Measurements from ENCODE around the gene USH2A. TPM values are rescaled to one million over a fixed set of nuclear protein-coding genes. Genes with fewer than 3 reads are reported as not detected.

USH2A gene
- total RNA-seq, 4 donors from 2014 or later: under 0.01 TPM; not detected in 3

GRCh38 chr1:215844266-215844665, 579.0 kb downstream of the USH2A start:
- H3K27ac ChIP-seq: no peak overlapping the region

GRCh38 chr1:215842905-215843304, 580.3 kb downstream of the USH2A start:
- Histone ChIP-seq H3K4me3 (no peak overlapping the region), H3K27me3 (no peaks in the 10 kb centered on the region), H3K4me1 (no peaks in the 10 kb centered on the region), H3K36me3 (no peaks in the 10 kb centered on the region), H3K27ac (no peak overlapping the region), H3K9me3 (peaks cover 0 to 7% of the 10 kb centered on the region in 2 donors)
- no peak for DNase-seq
- intact Hi-C loops (cut with DNase I; ENCODE audit: low total_unique reads): no loop called here
- TF ChIP-seq POLR2AphosphoS5 (IDR thresholded peaks at IDR 0.05): no peak
- TF ChIP-seq POLR2A (IDR thresholded peaks at IDR 0.05): no peak
- no peak for TF ChIP-seq EP300 (IDR thresholded peaks at IDR 0.05; ENCODE audit: low read depth)
- TF ChIP-seq CTCF (IDR thresholded peaks at IDR 0.05): no peak
- in situ Hi-C loops (cut with MboI; ENCODE audit: low pct_ligation_motif_present in 1 of 4, low pct_unique_long_range_greater_than_20kb in 1 of 4, low sequenced_read_pairs in 3 of 4): no loop called here
- 67 to 72% methylated on average over 3 of the region's 3 CpGs for WGBS, 2 donors (ENCODE audit: low coverage in 1 of 2)

More at GRCh38 chr1:215844266-215844665, 579.0 kb downstream of the USH2A start:
- WGBS, 2 donors (ENCODE audit: low coverage in 1 of 2): 62 to 68% methylated on average over 4 of the region's 4 CpGs
- H3K27me3 ChIP-seq: no peaks in the 10 kb centered on the region
- intact Hi-C loops (cut with DNase I; ENCODE audit: low total_unique reads) (no loop called here), in situ Hi-C loops (cut with MboI; ENCODE audit: low pct_ligation_motif_present in 1 of 4, low pct_unique_long_range_greater_than_20kb in 1 of 4, low sequenced_read_pairs in 3 of 4) (no loop called here)
- no peaks in the 10 kb centered on the region for H3K36me3 ChIP-seq
- TF ChIP-seq POLR2A (IDR thresholded peaks at IDR 0.05) (no peak), EP300 (IDR thresholded peaks at IDR 0.05; ENCODE audit: low read depth) (no peak), CTCF (IDR thresholded peaks at IDR 0.05) (no peak), POLR2AphosphoS5 (IDR thresholded peaks at IDR 0.05) (no peak)
- peaks cover 0 to 7% of the 10 kb centered on the region in 2 donors for H3K9me3 ChIP-seq
- DNase-seq: no peak
- H3K4me1 ChIP-seq: no peaks in the 10 kb centered on the region
- H3K4me3 ChIP-seq: no peak overlapping the region

DNA sequence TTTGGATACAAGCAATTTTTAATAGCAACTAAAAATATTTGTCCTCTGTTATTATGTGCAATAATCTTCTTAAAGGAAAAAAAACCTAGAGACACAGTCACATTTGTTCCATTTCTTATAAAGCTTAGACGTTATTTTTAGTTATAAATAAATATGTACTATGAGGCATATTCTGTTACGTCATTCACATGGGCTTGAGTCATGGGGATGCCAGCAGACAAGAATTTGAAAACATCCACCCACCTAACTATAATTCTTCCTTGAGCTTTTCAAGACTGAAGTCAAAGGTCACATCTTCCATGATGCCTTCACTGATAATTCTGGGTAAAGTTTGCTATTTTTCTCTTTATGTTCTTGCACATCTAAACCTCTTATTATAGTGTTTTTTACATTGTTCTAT, 587.3 kb downstream of the USH2A start:
- H3K4me1 ChIP-seq: no peaks in the 10 kb centered on the region
- H3K27me3 ChIP-seq: no peaks in the 10 kb centered on the region
- no peaks in the 10 kb centered on the region for H3K36me3 ChIP-seq
- in situ Hi-C loops (cut with MboI; ENCODE audit: low pct_ligation_motif_present in 1 of 4, low pct_unique_long_range_greater_than_20kb in 1 of 4, low sequenced_read_pairs in 3 of 4): no loop called here
- peaks cover 0 to 4% of the 10 kb centered on the region in 2 donors for H3K9me3 ChIP-seq
- H3K27ac ChIP-seq: no peak overlapping the region
- DNase-seq: no peak
- intact Hi-C loops (cut with DNase I; ENCODE audit: low total_unique reads): no loop called here
- WGBS, 2 donors (ENCODE audit: low coverage in 1 of 2): 65 to 67% methylated on average over 2 of the region's 2 CpGs
- no peak overlapping the region for H3K4me3 ChIP-seq
- TF ChIP-seq POLR2A (IDR thresholded peaks at IDR 0.05) (no peak), POLR2AphosphoS5 (IDR thresholded peaks at IDR 0.05) (no peak), EP300 (IDR thresholded peaks at IDR 0.05; ENCODE audit: low read depth) (no peak), CTCF (IDR thresholded peaks at IDR 0.05) (no peak)

- DNase-seq: no peak
- no peaks in the 10 kb centered on the region for H3K4me1 ChIP-seq
- no peak overlapping the region for H3K4me3 ChIP-seq
- in situ Hi-C loops (cut with MboI; ENCODE audit: low pct_ligation_motif_present in 1 of 4, low pct_unique_long_range_greater_than_20kb in 1 of 4, low sequenced_read_pairs in 3 of 4): no loop called here
- intact Hi-C loops (cut with DNase I; ENCODE audit: low total_unique reads): no loop called here
- H3K36me3 ChIP-seq: no peaks in the 10 kb centered on the region
- H3K27me3 ChIP-seq: no peaks in the 10 kb centered on the region
- WGBS, 2 donors (ENCODE audit: low coverage in 1 of 2): 78 to 84% methylated on average over 3 of the region's 3 CpGs
- no peak overlapping the region for H3K27ac ChIP-seq
- TF ChIP-seq EP300 (IDR thresholded peaks at IDR 0.05; ENCODE audit: low read depth) (no peak), POLR2AphosphoS5 (IDR thresholded peaks at IDR 0.05) (no peak)
- H3K9me3 ChIP-seq: peaks cover 0 to 4% of the 10 kb centered on the region in 2 donors
Measured at GRCh38 chr1:215833941-215834729, 589.1 kb downstream of the USH2A start.

Measured in transverse colon (tissue), 4 donors.